ENCODE data around the gene DIRAS2.

DIRAS2 gene

DNA sequence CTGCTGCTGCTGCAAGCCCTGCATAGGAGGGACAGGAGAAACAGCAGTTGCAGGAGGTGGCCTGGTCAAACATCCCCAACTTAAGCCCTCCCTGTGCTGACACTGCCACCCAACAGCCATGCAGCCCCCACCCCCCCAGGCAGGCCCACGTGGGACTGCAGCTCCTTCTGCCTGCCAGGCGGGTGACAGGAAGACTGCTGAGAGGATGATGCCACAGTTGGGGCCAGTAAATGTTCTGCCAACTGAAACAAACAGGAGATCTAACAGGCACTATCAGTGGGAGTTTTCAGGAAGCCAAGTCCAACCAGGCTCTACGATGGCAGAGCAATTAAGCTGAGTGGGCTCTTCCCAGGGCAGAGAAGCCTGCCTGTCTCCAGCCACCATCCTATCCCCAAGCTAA, 31.1 kb downstream of the DIRAS2 start:
- no peak for DNase-seq

DNA sequence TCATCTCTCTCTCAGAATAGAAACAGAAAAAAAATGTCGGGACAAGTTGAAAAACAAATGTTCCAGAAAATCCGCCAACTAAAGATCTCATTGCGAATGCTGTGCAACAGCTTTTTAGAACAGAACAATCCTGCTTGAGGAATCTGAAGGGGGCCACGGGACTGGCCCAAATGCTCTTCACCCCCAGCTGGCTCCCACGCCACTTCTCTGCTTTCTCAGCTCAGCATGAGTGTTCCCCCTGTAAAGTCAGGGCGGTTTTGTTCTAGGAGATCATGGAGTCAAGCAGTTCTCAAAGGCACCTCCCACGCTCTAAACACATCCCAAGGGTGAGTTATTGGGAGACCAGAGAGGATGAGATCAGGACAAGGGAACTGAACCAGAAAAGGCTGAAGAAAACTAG, 31.5 kb downstream of the DIRAS2 start:
- DNase-seq: no peak

DNA sequence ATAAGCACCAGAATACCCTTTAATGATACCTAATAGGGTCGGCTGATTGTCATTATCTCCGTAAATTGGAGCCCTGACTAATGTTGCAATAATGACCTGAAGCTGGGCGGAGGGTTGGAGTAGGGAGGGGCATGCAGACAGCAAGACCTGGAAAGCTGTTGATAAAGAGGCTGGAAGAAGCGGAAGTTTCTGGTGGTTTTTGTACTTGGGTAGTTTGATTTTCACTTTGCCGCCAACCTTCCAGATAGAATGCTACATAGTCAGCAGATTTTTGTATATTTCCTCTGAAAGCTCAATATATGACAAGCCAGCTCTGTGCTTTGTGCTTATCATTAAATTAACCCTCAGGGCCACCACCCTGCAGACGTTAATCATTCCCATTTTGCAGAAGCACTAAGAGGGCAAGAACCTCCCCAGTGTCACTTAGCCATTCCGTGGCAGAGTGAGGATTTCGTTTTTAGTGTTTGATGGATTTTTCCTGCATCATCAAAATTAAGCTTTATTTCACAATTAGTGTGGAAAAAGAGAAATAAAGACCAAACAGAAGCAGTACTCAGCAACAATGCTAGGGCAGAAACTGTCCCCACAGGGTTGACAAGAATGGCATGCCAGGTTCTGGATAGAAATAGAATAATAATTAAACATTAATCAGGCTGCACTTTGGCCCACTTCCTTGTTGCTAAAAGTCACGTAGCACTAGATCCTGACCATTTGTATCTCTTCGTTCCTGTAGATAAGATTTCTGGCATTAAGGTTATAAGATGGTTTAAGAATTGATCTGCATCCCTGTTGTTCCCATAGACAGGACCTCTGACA, 34.7 kb downstream of the DIRAS2 start:
- DNase-seq: no peak

DNA sequence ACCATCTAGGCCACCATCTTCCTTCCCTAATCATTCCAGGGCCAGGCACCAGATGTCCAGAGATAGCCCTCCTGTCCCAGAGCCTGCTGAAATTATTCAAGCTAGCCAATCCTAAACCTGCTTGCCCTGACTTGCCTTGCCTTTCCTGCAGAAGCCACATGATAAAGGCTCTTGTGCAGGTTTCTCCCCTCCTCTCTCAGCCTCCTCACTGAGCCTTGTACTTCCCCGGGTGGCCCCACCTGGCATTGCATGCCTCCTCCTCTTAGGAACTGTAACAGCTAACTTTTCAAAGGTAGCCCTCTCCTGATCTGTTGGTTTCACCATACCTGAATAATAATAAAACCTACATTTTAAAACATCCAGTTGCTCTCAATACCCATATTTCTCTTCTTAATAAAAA, 42.6 kb downstream of the DIRAS2 start:
- DNase-seq: no peak

DNA sequence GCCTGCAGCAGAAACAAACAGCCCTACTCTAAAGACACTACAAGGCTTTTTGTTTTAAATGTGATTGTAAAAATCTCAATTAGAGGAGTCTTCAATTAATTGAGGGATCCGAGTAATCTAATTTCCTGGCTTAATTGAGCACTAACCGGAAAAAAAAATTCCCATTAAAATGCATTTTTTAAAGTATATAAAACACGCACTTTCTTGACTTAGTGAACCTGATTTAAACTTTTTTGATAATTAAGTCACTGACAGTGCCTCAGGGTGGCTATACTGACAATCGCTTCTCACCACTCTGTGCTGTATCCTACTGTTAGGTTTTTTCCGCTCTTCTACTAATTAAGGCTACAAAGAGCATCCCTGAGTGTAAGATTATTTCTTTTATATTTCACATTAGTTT, 44.4 kb downstream of the DIRAS2 start:
- DNase-seq: no peak

DNA sequence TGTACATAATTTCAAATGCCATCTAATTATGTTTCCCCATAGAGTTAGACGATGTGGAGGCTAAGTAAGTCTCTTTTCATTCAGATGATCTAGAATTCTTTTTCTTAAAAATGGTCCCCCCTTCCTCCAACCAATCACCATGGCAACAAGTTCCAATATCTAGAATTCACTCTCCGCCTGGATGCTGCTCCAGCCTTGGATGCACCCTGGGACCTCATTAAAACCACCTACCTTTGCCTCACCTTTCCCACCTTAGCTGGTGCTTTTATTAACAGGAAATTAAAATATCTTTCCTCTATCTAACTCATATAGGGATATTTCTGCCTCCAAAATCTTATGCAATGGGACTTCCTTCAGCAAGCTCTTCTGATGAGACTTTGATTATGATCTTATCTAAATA, 49.0 kb downstream of the DIRAS2 start:
- DNase-seq: no peak

DNA sequence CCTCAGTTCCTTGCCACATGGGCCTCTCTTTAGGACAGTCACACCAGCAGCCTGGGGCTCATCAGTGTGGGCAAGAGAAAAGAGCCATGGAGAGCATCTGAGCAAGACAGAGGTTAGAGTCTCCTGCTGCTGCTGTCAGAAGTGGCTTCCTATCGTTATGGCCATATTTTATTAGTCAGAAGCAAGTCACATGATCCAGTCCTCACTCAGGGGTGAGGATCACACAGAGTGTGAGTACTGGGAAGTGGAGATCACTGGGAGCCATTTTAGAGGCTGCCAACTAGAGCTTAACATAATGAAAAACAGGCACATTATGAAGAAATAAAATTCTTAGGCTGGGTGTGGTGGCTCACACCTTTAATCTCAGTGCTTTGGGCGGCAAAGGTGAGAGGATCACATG, 62.0 kb downstream of the DIRAS2 start:
- DNase-seq: no peak

DNA sequence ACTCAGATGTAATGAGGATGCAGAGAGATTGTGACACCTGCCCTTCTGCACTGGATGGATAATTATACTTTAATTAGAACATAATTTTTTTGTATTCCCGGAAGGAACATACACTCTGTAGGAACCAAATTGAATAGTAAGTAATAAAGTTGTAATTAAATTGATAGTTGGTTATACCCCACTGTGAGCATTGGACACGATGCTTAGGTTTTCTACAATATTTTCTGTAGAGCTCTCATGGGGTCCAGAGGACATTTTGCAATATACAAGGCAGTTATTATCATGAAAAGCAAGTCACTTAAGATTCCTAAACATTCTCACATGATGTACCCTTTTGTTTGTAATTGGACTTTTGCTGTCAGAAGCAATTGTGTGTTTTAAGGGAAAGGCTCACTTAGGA, 63.4 kb downstream of the DIRAS2 start:
- no peak for DNase-seq

DNA sequence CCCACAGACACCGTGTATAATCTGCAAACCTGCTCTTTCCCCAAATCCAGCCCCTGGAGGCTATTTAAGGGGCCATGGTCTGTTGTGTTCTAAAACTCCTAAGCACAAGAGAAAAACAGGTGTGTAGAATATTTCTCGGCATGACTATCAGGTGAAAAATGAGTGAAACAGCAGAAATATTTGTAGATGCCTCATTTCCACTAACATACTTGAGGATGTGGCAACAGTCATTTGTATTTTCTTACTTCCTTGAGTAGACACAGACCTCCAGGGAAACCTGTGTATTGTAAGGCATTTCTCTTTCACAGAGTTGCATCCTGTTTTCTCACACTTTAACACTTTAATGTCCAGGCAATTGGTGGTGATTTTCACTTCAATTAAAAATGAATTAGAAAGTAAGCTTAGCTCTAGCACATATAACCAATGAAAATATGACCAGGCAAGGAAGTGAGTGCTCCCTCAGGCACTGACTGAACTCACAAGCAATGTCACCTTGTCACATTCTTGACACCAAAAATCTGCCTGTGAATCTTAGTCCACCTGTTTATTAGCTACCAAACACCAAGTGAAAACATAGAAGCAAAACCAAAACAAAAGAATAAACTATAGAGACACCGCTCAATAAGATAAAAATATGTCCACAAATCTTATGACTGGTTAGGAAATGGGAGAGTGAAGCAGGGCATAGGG, 64.4 kb downstream of the DIRAS2 start:
- DNase-seq: no peak

DNA sequence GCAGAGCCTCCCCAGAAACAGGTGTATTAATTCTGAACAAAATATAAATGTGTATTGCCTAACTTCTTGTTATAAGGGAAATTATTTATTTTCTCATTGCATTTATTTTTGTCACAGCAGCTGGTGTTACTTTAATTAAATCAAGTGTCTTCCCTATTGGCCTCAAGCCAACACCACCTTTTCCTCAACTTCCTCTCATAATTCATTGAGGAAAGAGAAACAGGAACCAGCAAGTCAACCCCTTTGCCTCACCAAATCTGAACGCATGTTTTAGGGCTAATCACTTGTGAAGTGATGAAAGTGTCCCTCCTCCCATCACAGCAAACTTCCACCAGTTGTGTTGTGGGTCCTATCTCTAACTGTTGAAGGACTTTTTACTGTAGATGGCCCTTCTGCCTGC, 73.1 kb downstream of the DIRAS2 start:
- no peak for DNase-seq

DNA sequence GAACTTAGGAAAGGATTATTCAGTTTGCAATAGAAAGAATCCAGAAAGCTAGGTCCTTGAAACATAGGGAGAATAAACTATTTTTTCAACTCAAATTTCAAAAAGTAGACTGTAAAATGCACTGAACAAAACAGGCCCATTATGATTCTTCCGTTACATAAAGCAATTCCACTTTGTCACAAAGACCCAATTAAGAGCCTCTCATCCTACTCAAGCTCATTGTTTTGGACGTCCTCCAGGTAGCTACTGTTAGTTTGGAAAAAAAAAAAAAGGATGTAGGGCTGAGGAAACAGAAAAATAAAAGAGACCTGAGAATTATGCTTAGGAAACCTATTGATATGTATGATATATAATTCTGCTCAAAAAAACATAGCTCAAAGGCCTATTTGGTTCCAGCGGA, 74.0 kb downstream of the DIRAS2 start:
- DNase-seq: no peak

DNA sequence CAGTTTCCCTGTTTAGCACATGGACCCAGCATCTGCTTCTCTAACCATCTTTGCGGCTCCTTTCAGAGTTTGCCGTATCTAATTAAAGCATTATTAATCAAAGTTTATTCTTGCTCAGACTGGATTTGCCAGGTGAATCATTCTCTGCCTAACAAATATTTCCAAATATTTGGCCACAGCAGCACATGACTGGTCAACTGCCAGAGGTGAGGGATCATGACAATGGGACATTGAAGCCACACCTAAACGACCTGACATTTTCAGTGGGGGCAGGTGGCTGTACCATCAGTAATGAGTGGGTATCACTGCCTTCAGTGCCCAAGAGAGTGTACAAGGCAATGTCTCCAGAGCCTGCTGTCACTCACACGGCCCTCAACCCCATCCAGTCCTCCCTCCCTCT, 80.4 kb downstream of the DIRAS2 start:
- no peak for DNase-seq
